HG02884 (cell line): ENCODE results near the gene HIP1.
"Not testable (repeated sequence)": the region's sequence is repeated elsewhere in the genome, so short reads cannot be mapped to it uniquely, and the experiment has no call there.

Source experiments
- ATAC-seq: cut with Tn5 transposase; IDR thresholded peaks from one replicate; pipeline ENCODE4 v1.9.1; 2021; ENCODE audit warnings: mild to moderate bottlenecking, moderate library complexity; ENCODE audit not compliant: unreplicated experiment

The HIP1 gene

GRCh38 chr7:75738604-75738974, at the start of gene HIP1:
Gene HIP1 (minus strand): TSS chr7:75738941. CDS start chr7:75738920, 21 bp downstream.
- ATAC-seq, result no peak

GRCh38 chr7:75788154-75788847, 49.6 kb upstream of the HIP1 start:
- ATAC-seq, result not testable (repeated sequence)

- ATAC-seq, result not testable (repeated sequence)
Measured at GRCh38 chr7:75783058-75783457, 44.3 kb upstream of the HIP1 start.

GRCh38 chr7:75780647-75781273, 42.0 kb upstream of the HIP1 start:
- not testable (repeated sequence) for ATAC-seq

- not testable (repeated sequence) for ATAC-seq
Measured at GRCh38 chr7:75779516-75779915, 40.8 kb upstream of the HIP1 start.

- not testable (repeated sequence) for ATAC-seq
Measured at GRCh38 chr7:75779035-75779434, 40.3 kb upstream of the HIP1 start.

GRCh38 chr7:75776295-75776971, 37.7 kb upstream of the HIP1 start:
- ATAC-seq, result no peak

GRCh38 chr7:75773958-75774357, 35.2 kb upstream of the HIP1 start:
- not testable (repeated sequence) for ATAC-seq

GRCh38 chr7:75772081-75773077, 33.6 kb upstream of the HIP1 start, which contains the start of gene CCL26:
Gene CCL26 (minus strand): TSS chr7:75772211. CDS start chr7:75772176, 35 bp downstream.
- ATAC-seq, result no peak

GRCh38 chr7:75771224-75771623, 32.5 kb upstream of the HIP1 start:
- no peak for ATAC-seq

GRCh38 chr7:75762350-75762917, 23.7 kb upstream of the HIP1 start:
- ATAC-seq, result no peak

- not testable (repeated sequence) for ATAC-seq
Measured at GRCh38 chr7:75761801-75762200, 23.1 kb upstream of the HIP1 start.

GRCh38 chr7:75758491-75758890, 19.8 kb upstream of the HIP1 start:
- ATAC-seq, result no peak

- ATAC-seq, result no peak
Measured at GRCh38 chr7:75757860-75758259, 19.1 kb upstream of the HIP1 start.

GRCh38 chr7:75756991-75757676, 18.4 kb upstream of the HIP1 start:
- no peak for ATAC-seq

GRCh38 chr7:75756206-75756990, 17.7 kb upstream of the HIP1 start:
- ATAC-seq, result no peak

- no peak for ATAC-seq
Measured at GRCh38 chr7:75743455-75743859, 4.7 kb upstream of the HIP1 start.

GRCh38 chr7:75740846-75741497, 2.2 kb upstream of the HIP1 start:
- no peak for ATAC-seq
